HCT116 (cell line): ENCODE measurements around the gene MDM4. TPM values are rescaled to one million over a fixed set of nuclear protein-coding genes. Genes with fewer than 3 reads are reported as not detected.

ENCODE experiments used
- ATAC-seq: fragments of 200-7000 bp; cut with Tn5 transposase; 2 replicates; pipeline ENCODE4 v1.9.1; 2020; ENCODE audit warnings: mild to moderate bottlenecking, moderate library complexity
- BruUV-seq: library from RNA; stranded (reverse); fragments of 400-500 nt; replicated peaks from 2 replicates; lab custom pipeline; 2021; lab: Mats Ljungman, UMichigan
- CTCF ChIA-PET: fragments of 300-600 bp; sonication (Branson Sonifier 250); formaldehyde crosslinking; loops from one replicate; lab custom pipeline; 2021; ENCODE audit warnings: antibody characterized with exemption; lab: Charles Lee
- POLR2A ChIA-PET: fragments of 300-600, 350-600 bp; sonication (Branson Sonifier 250); formaldehyde crosslinking; loops from one replicate; lab custom pipeline; 2021; ENCODE audit warnings: antibody characterized with exemption; lab: Charles Lee
- RAD21 ChIA-PET, 2 experiments: fragments of 300-600 bp; sonication (Branson Sonifier 250); formaldehyde crosslinking; loops; one replicate each; lab custom pipeline; 2023; ENCODE audit warnings: low total read pairs in 2 of 2; ENCODE audit not compliant: uncharacterized antibody in 2 of 2, unreplicated experiment in 2 of 2, low non-redundant PET in 1 of 2; lab: Charles Lee
- DNase-seq: peaks from one replicate; pipeline ENCODE4 v3.0.0-alpha.2; 2010; ENCODE audit warnings: low read depth, low spot score
- H2AFZ ChIP-seq: fragments of 200-600 bp; shearing (Covaris generic), sonication (generic); 2 replicates; pipeline ENCODE4 v1.6.1; 2017; ENCODE audit warnings: low read depth, mixed run types, mixed read lengths, antibody characterized with exemption, low read length; ENCODE audit not compliant: poor library complexity, severe bottlenecking
- H3K27ac ChIP-seq: 2 replicates; pipeline ENCODE4 v1.5.1; 2012; ENCODE audit warnings: low read depth, low read length
- H3K27me3 ChIP-seq: fragments of 200-600 bp; sonication (generic); 2 replicates; pipeline ENCODE4 v1.6.1; 2016; ENCODE audit warnings: mixed run types, low read length, mixed read lengths; ENCODE audit not compliant: insufficient read depth
- H3K36me3 ChIP-seq, 2 experiments: fragments of 200-500 bp in 1 of 2; fragments of 200-600 bp in 1 of 2; sonication (Bioruptor generic) in 1 of 2; sonication (generic) in 1 of 2; 2 replicates each; pipeline versions ENCODE4 v1.5.1 to v1.6.1; 2014 to 2016; ENCODE audit warnings: low read length in 2 of 2, inconsistent platforms in 1 of 2, mixed read lengths in 1 of 2, mixed run types in 1 of 2; ENCODE audit not compliant: insufficient read depth in 2 of 2, control insufficient read depth in 1 of 2
- H3K4me1 ChIP-seq, 2 experiments: fragments of 200-600 bp in 1 of 2; sonication (generic) in 1 of 2; 2 replicates each; pipeline versions ENCODE4 v1.5.1 to v1.6.1; 2012 to 2017; ENCODE audit warnings: low read length in 2 of 2, inconsistent platforms in 1 of 2, mild to moderate bottlenecking in 1 of 2, mixed read lengths in 1 of 2, mixed run types in 1 of 2, moderate library complexity in 1 of 2; ENCODE audit not compliant: insufficient read depth in 2 of 2, control insufficient read depth in 1 of 2
- H3K4me2 ChIP-seq: fragments of 200-600 bp; sonication (generic); 2 replicates; pipeline ENCODE4 v1.6.1; 2017; ENCODE audit warnings: mixed run types, low read length, mixed read lengths
- H3K4me3 ChIP-seq, 2 experiments: fragments of 200-600 bp in 1 of 2; sonication (generic) in 1 of 2; replicated peaks in 1 of 2; 2 replicates each; pipeline ENCODE4 v1.5.1; 2011 to 2016; ENCODE audit warnings: low read length in 2 of 2, control low read depth in 1 of 2, low read depth in 1 of 2, mild to moderate bottlenecking in 1 of 2, mixed read lengths in 1 of 2, mixed run types in 1 of 2
- H3K79me2 ChIP-seq: fragments of 200-600 bp; sonication (generic); 2 replicates; pipeline ENCODE4 v1.6.1; 2017; ENCODE audit warnings: mild to moderate bottlenecking, mixed run types, low read length, moderate library complexity, mixed read lengths; ENCODE audit not compliant: insufficient read depth
- H3K9ac ChIP-seq: fragments of 200-600 bp; sonication (generic); 2 replicates; pipeline ENCODE4 v1.6.1; 2016; ENCODE audit warnings: low read length, mixed read lengths
- H3K9me2 ChIP-seq: fragments of 200-600 bp; sonication (generic), shearing (Covaris generic); 2 replicates; pipeline ENCODE4 v1.6.1; 2017; ENCODE audit warnings: mixed run types, mild to moderate bottlenecking, moderate library complexity; ENCODE audit not compliant: insufficient read depth
- H3K9me3 ChIP-seq, 2 experiments: fragments of 200-500 bp in 1 of 2; fragments of 200-600 bp in 1 of 2; sonication (Bioruptor generic) in 1 of 2; sonication (generic) in 1 of 2; 2 replicates each; pipeline ENCODE4 v1.6.1; 2014 to 2017; ENCODE audit warnings: low read length in 2 of 2, mixed read lengths in 2 of 2, inconsistent platforms in 1 of 2, low read depth in 1 of 2, mild to moderate bottlenecking in 1 of 2, mixed run types in 1 of 2, moderate library complexity in 1 of 2; ENCODE audit not compliant: control insufficient read depth in 1 of 2, insufficient read depth in 1 of 2
- H4K20me1 ChIP-seq: fragments of 200-600 bp; sonication (generic), shearing (Covaris generic); 2 replicates; pipeline ENCODE4 v1.6.1; 2017; ENCODE audit warnings: mixed run types, mild to moderate bottlenecking, moderate library complexity; ENCODE audit not compliant: insufficient read depth
- CEBPB ChIP-seq: IDR thresholded peaks from 2 replicates; pipeline ENCODE4 v1.6.1; 2012; ENCODE audit warnings: low read depth
- EZH2 ChIP-seq: fragments of 200-600 bp; sonication (generic); IDR thresholded peaks from 2 replicates; pipeline ENCODE4 v1.6.1; 2017; ENCODE audit warnings: antibody characterized with exemption, mixed run types
- EZH2phosphoT487 ChIP-seq: fragments of 200-600 bp; IDR thresholded peaks from 2 replicates; pipeline ENCODE4 v1.6.1; 2018; ENCODE audit warnings: antibody characterized with exemption, borderline replicate concordance
- JUND ChIP-seq: IDR thresholded peaks from 2 replicates; pipeline ENCODE4 v1.6.1; 2012
- POLR2AphosphoS5 ChIP-seq: IDR thresholded peaks from 2 replicates; pipeline ENCODE4 v1.6.1; 2011; ENCODE audit warnings: mild to moderate bottlenecking, low read depth, low read length, moderate library complexity
- SP1 ChIP-seq: IDR thresholded peaks from 2 replicates; pipeline ENCODE4 v1.6.1; 2012; ENCODE audit warnings: low read depth
- YY1 ChIP-seq: IDR thresholded peaks from 2 replicates; pipeline ENCODE4 v1.6.1; 2011; ENCODE audit warnings: low read length, low read depth, moderate library complexity, mild to moderate bottlenecking; ENCODE audit not compliant: insufficient replicate concordance; ENCODE audit errors: extremely low read depth
- ZFX ChIP-seq: fragments of 450-650 bp; IDR thresholded peaks from 2 replicates; pipeline ENCODE4 v1.6.1; 2017
- intact Hi-C: fragments of 100-400 bp; cut with micrococcal nuclease; formaldehyde crosslinking; loops from 2 replicates; pipeline ENCODE4 v1.10.0; 2022
- total RNA-seq: library from RNA; stranded (reverse); gene quantifications from one replicate; pipeline ENCODE4 v1.2.1, GENCODE V29; 2021; ENCODE audit not compliant: unreplicated experiment
- TF ChIP-seq, protein P1 (sequence below): IDR thresholded peaks from 2 replicates; pipeline ENCODE4 v1.6.1; 2011; ENCODE audit warnings: mild to moderate bottlenecking, low read length, moderate library complexity; ENCODE audit not compliant: insufficient replicate concordance; ENCODE audit errors: extremely low read depth
- TF ChIP-seq, protein P2 (sequence below): IDR thresholded peaks from 2 replicates; pipeline ENCODE4 v1.6.1; 2012

Gene MDM4
- total RNA-seq, 1 experiment from 2014 or later = 79.5 TPM

DNA sequence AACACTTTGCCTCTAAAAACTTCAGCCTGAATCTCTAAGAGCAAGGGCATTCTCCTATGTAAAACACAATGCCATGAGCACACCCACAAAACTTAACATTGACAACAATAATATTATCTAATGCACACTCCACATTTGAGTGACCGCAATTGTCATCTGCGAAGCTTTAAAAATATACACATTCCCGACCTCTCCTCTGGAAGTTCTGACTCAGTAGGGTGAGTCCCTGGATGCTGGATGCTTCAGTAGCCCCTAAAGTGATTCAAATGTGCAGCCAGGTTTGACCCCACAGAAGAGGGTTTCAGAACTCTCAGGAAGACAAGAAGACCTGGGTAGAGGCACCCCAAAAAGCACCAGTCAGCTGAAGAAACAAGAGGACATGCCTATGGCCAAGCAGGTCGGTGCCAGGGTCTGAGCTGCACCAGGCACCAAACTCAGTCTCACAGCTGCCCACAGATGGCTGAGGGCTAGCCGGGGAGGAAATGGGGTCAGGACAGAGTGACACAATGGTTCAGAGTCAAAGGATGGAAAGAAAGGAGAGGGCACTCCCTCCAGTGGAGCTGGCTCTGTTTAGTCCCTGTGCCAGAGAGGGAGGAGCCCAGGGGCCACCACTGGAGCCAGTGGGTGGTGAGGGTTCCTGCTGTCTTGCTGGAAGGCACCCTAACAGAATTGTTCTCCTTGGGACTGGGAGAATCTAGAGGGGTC is 39.0 kb upstream of the MDM4 start:
- Histone ChIP-seq H3K27me3 (no peaks in the 10 kb centered on the region), H3K36me3 (no peaks in the 10 kb centered on the region), H3K4me3 (no peak overlapping the region), H3K4me1 (peaks cover 49 to 58% of the 10 kb centered on the region in 2 experiments), H3K9me3 (no peaks in the 10 kb centered on the region), H3K9ac (no peak overlapping the region), H3K79me2 (no peaks in the 10 kb centered on the region), H2AFZ (no peak overlapping the region), H3K9me2 (no peaks in the 10 kb centered on the region), H3K27ac (no peak overlapping the region; the same call in 1 of the 2 replicates), H3K4me2 (peak overlapping the region; percentile 72), H4K20me1 (no peaks in the 10 kb centered on the region)
- TF ChIP-seq, protein P1, sequence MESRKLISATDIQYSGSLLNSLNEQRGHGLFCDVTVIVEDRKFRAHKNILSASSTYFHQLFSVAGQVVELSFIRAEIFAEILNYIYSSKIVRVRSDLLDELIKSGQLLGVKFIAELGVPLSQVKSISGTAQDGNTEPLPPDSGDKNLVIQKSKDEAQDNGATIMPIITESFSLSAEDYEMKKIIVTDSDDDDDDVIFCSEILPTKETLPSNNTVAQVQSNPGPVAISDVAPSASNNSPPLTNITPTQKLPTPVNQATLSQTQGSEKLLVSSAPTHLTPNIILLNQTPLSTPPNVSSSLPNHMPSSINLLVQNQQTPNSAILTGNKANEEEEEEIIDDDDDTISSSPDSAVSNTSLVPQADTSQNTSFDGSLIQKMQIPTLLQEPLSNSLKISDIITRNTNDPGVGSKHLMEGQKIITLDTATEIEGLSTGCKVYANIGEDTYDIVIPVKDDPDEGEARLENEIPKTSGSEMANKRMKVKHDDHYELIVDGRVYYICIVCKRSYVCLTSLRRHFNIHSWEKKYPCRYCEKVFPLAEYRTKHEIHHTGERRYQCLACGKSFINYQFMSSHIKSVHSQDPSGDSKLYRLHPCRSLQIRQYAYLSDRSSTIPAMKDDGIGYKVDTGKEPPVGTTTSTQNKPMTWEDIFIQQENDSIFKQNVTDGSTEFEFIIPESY = no peak
- TF ChIP-seq CEBPB (no peak), ZFX (no peak), EZH2phosphoT487 (no peak), SP1 (no peak), YY1 (no peak), POLR2AphosphoS5 (no peak), EZH2 (no peak), JUND (no peak)
- TF ChIP-seq, protein P2, sequence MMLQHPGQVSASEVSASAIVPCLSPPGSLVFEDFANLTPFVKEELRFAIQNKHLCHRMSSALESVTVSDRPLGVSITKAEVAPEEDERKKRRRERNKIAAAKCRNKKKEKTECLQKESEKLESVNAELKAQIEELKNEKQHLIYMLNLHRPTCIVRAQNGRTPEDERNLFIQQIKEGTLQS = no peak
- RAD21 ChIA-PET = no interaction called here
- ATAC-seq = no peak
- POLR2A ChIA-PET = no interaction called here
- DNase-seq = no peak
- CTCF ChIA-PET = interaction anchor here (1.0 to 2.4 kb wide), 3 partner anchors 10 to 31 kb away, joined by 4 to 16 read pairs (median 10); no protein-coding TSS in a partner anchor
- BruUV-seq = no TSS peak
- intact Hi-C loops = no loop called here
